Activated gamma-delta T cell (primary cell): ENCODE data around the gene CHGA.

Experiments
- DNase-seq: peaks from one replicate; lab custom pipeline; 2025; lab: John Stamatoyannopoulos, UW

Gene CHGA

GRCh38 chr14:92930737-92931602 lies 8.0 kb downstream of the CHGA start:
- no peak for DNase-seq

- no peak for DNase-seq
These were observed 8.9 kb downstream of the CHGA start for GRCh38 chr14:92931681-92932447.

GRCh38 chr14:92932448-92933395 lies 9.8 kb downstream of the CHGA start:
- no peak for DNase-seq

GRCh38 chr14:92933481-92933880 lies 10.5 kb downstream of the CHGA start:
- no peak for DNase-seq

- DNase-seq: no peak
These were observed 11.5 kb downstream of the CHGA start for GRCh38 chr14:92934196-92935085.

GRCh38 chr14:92935446-92935845 lies 12.5 kb downstream of the CHGA start:
- no peak for DNase-seq

- DNase-seq: no peak
These were observed 13.1 kb downstream of the CHGA start for GRCh38 chr14:92936085-92936484.

- DNase-seq: no peak
These were observed 14.3 kb downstream of the CHGA start for GRCh38 chr14:92937051-92937937.

- no peak for DNase-seq
These were observed 15.4 kb downstream of the CHGA start for GRCh38 chr14:92938235-92938875.

- DNase-seq: no peak
These were observed 16.1 kb downstream of the CHGA start for GRCh38 chr14:92938890-92939671.

GRCh38 chr14:92939699-92940098 lies 16.7 kb downstream of the CHGA start:
- DNase-seq: no peak

GRCh38 chr14:92940543-92940942 lies 17.6 kb downstream of the CHGA start:
- DNase-seq: no peak

- DNase-seq: no peak
These were observed 18.6 kb downstream of the CHGA start for GRCh38 chr14:92941531-92941930.

GRCh38 chr14:92942136-92942535 lies 19.2 kb downstream of the CHGA start:
- DNase-seq: no peak

GRCh38 chr14:92942576-92942975 lies 19.6 kb downstream of the CHGA start:
- no peak for DNase-seq

- no peak for DNase-seq
These were observed 20.2 kb downstream of the CHGA start for GRCh38 chr14:92942976-92943710.

- DNase-seq: no peak
These were observed 21.1 kb downstream of the CHGA start for GRCh38 chr14:92943855-92944570.
